Adrenal gland (tissue), 5 donors: Measurements from ENCODE around the gene FDXACB1.

Experiments used
- CTCF ChIP-seq, 6 experiments: fragments of 450-650 bp in 4 of 6; fragments of 200-600 bp in 2 of 6; sonication (generic) in 1 of 6; IDR thresholded peaks; 1 replicate in 5 of 6; 2 replicates in 1 of 6; pipeline versions ENCODE4 v1.5.1 to v1.8.0; 2016 to 2021; ENCODE audit warnings: antibody characterized with exemption in 6 of 6, mild to moderate bottlenecking in 2 of 6, moderate library complexity in 1 of 6
- POLR2A ChIP-seq, 2 donors: fragments of 450-650 bp; IDR thresholded peaks; one replicate each; pipeline ENCODE4 v1.6.1; 2017; ENCODE audit warnings: antibody characterized with exemption in 2 of 2, mild to moderate bottlenecking in 2 of 2, moderate library complexity in 1 of 2
- donor health status: DM: no; HTN: no; CAD: no.

- no peak for TF ChIP-seq CTCF (IDR thresholded peaks at IDR 0.05)
- no peak for TF ChIP-seq POLR2A (IDR thresholded peaks at IDR 0.05)
Measured at GRCh38 chr11:111922803-111923202, 43.8 kb upstream of the FDXACB1 start.
